Left lobe of liver (tissue), 2 donors: Measurements from ENCODE around the gene FMO5. TPM values are rescaled to one million over a fixed set of nuclear protein-coding genes. Genes with fewer than 3 reads are reported as not detected.
A peak's percentile ranks its signal among the peaks of the same experiment; 100 is the strongest.
"Not testable (repeated sequence)": the region's sequence is repeated elsewhere in the genome, so short reads cannot be mapped to it uniquely, and the experiment has no call there.

Experiments
- ATAC-seq: fragments of 200-7000 bp; cut with Tn5 transposase; one replicate; pipeline ENCODE4 v1.9.1; 2020; ENCODE audit warnings: mild to moderate bottlenecking, moderate library complexity
- DNase-seq: peaks from one replicate; pipeline ENCODE4 v3.0.0-alpha.2; 2020; ENCODE audit warnings: low spot score
- total RNA-seq: library from RNA; stranded (reverse); gene quantifications from one replicate; pipeline ENCODE4 v1.2.1, GENCODE V29; 2021
- donor health status: DM: no; HTN: no; CAD: no; lungs with moderate emphysema.
- donor health status: DM: no; HTN: yes; CAD: no.

The FMO5 gene
- total RNA-seq, 1 donor from 2014 or later, result 108 TPM

DNA sequence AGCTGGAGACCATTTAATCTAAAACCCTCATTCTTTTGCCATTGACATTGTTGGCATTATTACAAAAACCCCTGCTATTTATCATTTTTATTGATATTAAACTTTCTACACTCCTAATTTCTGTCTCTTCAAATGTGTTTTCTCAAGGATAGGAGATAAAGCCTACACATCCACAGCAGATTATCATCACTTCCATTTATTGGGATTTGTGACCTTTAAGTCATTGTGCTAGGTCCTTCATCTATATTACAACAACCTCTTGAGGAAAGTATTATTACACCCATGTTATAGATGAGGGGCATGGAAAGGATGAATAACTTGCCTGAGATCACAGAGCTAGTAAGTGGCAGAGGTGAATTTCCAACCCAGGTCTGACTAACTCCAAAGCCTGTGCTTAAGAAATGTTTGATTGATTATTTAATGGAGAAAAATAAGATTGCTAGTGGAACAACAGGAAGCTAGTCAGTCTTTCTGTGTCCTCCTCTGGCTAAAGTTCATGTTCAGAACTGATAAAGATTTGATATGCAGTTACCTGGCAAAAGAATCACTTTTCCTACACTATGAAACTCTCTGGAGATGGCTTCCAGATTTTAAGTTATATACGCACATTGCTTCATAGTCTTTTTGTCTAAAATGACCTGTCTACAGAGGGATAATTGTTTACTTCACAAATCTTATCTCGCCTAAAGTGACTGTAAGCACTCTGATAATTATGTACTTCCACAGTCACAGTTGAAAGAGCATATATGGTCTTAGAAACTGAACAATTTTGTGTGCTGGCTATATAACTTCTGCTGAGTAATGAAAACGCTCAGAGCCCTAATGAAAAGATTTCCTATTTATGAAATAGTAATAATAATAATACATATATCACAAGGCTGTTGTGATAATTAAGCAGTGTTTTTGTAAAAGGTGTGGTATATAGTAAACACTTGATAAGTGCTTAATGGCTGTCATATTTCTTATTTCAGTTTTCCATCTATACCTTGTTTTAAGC lies 15.0 kb downstream of the FMO5 start:
- DNase-seq (no peak), ATAC-seq (peak; percentile 48)

DNA sequence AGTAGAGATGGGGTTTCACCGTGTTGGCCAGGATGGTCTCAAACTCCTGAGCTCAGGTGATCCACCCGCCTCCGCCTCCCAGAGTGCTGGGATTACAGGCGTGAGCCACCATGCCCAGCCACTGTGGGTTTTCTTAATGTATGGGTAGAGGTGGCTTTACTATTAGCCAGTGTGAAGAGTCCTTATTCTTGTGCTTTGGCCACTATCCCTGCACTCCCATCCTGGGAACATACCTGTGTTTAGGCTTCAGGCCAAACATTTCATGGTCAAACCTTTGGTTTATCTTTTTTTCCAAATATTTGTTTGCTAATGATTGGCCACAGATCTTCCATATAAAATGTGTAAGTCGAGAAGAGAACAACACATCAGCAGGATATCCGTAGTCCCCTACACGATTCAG lies 16.5 kb downstream of the FMO5 start:
- ATAC-seq, result peak; percentile 28
- DNase-seq, result no peak

DNA sequence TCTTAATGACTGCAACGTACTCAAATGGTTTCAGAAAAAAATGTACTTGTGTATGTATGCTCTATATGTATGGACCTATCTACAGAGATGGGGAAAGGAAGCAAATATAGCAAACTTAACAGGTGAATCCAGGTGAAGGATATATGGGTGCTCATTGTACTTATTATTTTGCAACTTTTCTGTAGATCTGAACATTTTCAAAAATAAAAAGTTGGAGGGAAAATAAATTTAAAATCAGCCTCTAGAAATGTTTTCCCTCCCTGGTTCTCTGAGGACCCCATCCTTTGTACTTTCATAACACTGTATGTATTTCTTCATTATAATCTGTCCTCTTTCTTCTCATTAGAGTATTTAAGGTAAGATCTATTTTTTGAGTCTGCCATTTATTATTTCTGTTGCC lies 17.9 kb downstream of the FMO5 start:
- DNase-seq (no peak), ATAC-seq (no peak)

DNA sequence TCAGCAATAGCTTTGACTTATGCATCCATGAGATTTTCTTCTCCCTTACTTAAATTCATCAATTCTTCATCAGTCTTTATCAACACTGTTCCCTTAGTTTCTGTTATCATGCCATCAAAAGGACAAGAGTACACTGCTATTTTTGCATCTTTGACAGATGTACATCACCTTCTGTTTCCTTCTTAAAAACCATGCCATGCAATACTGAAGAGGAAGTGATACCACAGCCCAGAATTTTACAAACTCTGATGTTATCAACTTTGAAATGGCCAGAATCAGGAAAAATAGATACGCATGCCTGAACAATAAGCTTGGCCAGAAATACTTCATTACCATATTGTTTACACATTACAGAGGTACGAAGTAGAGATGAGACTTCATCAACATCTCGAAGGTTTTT lies 21.1 kb downstream of the FMO5 start:
- DNase-seq (no peak), ATAC-seq (no peak)

DNA sequence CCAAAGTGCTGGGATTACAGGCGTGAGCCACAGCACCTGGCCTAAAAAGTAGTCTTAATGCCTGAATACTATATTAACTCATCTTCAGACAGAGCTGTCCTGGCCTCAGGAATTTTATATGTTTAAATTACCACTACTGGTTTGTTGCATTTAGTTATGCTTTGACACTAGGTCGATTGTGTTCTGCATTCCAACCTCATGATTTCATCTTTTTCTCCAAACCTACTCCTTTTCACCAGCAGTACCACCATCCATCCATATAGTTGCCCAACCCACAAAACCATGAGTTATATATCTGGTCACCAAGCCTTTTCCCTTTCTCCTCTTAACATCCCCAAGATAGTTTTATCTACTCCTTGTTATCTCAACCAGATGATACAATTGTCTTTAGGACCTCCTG lies 22.6 kb downstream of the FMO5 start:
- DNase-seq (no peak), ATAC-seq (no peak)

DNA sequence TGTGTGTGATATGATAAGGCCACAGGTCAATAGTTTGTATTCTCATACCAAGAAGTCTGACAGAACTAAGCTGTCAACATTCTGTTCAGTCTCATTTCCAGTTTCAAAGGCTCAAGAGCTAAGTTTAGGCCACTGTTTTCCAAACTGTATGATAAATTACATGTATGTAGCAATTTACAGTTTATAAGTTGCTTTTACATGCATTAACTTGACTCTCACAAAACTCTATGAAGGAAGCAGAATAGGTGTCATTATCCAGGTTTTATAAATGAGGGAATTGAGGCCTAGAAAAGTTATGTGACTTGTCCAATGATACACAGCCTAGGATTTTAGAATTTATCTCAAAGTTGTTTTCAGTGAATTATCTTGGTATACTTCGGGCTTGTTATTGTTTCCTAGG lies 23.4 kb downstream of the FMO5 start:
- DNase-seq (no peak), ATAC-seq (no peak)

DNA sequence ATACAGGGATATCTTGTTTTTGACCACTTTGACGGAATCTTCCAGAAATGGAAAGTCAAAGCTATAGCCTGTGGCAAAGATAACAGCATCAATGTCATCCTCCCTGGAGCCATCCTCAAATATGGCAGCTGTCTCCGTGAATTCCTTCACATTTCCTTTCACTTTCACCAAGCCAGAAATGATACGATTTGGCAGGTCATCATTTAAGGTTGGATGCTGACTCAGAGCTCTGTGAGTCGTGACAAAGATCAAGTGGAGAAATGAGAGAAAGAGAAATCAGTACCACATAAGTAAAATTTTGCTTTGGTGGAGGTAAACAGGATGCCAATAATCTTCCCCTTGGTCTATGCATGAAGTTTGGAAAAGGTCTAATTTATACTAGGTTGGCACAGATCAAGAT lies 23.9 kb downstream of the FMO5 start:
- DNase-seq, result no peak
- peak; percentile 30 for ATAC-seq

DNA sequence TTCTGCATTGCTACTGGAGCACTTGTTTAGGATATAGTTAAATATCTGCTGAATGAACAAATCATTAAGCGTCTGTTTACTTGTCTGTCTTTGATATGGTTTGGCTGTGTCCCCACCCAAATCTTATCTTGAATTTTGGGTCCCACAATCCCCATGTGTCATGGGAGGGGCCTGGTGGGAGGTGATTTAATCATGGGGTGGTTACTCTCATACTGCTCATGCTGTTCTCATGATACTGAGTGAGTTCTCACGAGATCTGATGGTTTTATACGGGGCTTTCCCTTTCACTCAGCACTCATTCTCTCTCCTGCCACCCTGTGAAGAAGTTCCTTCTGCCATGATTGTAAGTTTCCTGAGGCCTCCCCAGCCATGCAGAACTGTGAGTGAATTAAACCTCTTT lies 27.8 kb downstream of the FMO5 start:
- DNase-seq, ATAC-seq: not testable (repeated sequence)

DNA sequence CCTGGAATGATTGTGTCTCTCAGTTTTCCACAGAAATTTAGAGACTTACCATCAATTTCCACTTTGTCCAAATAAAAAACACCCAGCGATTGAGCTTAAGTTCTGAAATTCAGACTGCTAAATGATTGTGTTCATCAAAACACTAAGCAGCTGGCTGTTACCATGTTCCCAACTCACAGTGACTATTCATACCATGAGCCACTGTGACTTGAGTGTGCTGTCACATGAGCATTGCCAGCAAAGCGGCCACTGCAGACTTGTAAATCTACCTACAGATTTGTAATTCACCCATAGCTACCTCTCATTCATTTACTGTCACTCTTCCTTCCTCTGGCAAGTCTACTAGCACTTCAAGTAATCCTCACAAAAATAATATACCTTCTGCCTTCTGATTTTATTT lies 35.6 kb downstream of the FMO5 start:
- ATAC-seq, result peak; percentile 26

DNA sequence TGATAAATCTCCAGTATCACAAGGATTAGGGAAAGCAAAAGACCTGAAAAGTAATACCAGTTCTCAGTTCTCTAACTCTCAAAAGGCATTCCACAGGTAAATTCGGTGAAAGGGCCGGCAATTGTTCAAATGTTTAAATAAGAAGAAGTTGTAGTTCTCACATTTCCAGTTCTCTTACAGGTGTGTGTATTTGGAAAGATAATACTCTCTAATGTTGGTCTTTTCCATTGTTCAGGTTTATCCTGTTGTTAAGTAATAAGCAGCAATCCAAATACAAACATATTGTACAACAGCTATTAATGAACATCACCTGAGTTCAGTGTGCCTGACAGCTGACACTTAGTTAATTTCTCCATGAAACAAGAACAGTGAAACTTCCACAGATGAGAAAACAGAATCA lies 39.7 kb downstream of the FMO5 start:
- DNase-seq (no peak), ATAC-seq (no peak)

More for the DNA sequence above, 35.6 kb downstream of the FMO5 start:
- no peak for DNase-seq

DNA sequence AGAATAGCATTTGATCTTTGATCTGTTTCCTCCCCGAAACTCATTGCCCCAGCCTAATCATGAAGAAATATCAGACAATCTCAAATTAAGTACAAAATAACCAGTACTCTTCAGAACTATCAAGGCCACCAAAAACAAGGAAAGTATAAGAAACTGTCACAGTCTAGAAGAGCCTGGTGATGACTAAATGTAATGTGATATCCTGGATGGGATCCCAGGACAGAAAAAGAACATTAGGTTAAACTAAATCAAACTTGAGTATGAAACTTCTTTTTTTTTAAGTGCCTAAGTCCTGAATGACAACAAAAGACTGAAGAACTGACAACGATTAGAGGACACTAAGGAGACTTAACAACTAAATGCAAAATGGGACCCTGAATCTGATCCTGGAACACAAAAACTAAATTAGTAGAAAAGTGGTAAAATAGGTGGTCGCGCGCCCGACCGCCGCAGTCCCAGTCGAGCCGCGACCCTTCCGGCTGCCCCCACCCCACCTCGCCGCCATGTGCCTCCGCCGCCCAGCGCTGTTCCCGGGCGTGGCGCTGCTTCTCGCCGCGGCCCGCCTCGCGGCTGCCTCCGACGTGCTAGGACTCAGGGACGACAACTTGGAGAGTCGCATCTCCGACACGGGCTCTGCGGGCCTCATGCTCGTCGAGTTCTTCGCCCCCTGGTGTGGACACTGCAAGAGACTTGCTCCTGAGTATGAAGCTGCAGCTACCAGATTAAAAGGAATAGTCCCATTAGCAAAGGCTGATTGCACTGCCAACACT lies 47.3 kb downstream of the FMO5 start:
- no peak for DNase-seq
- ATAC-seq, result peak; percentile 18

DNA sequence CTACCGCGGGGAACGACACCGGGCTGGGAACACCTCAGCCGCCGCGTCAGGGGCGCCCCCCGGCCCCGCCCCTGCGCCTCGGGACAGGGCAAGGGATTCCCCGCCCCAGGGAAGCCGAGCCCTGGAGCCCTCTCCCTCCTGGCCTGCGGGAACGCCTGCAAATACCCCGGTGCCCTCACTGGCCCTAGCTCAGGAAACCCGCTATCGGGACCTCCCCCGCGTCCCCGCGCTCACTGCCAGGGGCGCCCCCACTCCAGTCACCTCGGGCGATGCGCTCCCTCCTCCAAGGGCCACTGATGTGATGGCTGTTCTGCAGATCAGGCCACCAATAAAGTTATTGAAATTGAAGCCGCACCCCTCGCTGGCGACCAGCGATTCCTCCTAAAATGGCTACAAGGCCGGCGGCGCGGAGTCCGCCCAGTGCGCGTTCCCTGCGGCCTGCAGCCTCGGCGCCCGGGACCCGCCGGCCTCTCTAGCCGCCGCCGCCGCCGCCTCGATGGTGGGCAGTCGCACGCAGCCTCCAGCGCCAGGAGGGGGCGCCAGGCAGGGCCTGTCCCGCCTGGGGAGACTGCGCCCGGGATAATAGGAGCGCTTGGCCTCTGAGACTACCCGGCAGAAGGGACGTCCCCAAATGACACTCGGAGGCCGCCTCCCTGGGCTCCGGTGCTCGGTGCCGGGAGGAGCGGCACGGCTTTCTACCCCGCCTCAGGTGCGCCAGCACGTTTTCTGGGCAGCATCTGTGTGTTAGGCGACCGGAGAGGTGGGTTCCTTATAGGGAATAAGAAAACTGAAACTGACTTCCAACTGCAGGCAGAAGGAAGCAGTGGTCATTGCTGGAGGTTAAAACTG lies 52.7 kb downstream of the FMO5 start, which contains the start of gene PRKAB2:
Gene PRKAB2 (minus strand): TSS at position 303 of the 849 bp plus-strand sequence. CDS start 326 bp downstream, outside the sequence.
- ATAC-seq, result peak; percentile 89

DNA sequence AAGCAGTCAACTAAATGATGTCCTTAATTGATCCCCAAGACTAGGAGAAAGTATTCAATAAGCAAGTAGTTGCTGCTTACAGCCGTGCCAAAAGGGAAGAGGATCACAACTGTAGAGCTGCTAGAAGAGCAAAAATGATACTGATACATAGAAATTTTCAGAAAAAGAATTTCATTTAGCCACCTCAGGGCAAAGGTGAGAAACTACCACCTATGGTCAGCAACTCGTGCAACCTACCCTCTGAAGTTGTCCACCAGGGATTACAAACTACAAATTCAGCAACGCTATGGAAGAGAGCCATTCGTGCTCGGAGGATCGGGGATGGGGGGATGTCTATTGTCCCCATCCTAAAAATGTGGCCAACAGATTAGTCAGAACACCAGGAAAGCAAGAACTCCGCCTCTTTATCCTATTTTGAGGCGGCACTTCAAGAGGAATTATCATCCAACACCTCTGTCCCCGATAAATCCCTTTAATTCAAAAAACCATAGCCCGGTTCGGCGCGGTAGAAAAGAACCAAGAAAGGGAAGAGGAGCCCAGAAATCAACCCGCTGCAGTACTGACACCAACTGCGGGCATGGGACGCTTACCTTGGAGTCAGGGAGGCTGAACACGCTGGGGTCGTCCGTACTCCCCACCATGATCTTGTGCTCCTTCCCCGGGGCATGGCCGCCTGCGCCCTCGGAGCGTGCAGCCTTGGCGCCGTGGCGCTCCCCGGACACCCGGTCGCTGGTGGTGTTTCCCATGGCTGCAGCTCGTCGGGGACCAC lies 53.6 kb downstream of the FMO5 start:
- ATAC-seq (no peak), DNase-seq (no peak)

More for the DNA sequence above, 52.7 kb downstream of the FMO5 start, which contains the start of gene PRKAB2:
- DNase-seq, result peak; percentile 97

DNA sequence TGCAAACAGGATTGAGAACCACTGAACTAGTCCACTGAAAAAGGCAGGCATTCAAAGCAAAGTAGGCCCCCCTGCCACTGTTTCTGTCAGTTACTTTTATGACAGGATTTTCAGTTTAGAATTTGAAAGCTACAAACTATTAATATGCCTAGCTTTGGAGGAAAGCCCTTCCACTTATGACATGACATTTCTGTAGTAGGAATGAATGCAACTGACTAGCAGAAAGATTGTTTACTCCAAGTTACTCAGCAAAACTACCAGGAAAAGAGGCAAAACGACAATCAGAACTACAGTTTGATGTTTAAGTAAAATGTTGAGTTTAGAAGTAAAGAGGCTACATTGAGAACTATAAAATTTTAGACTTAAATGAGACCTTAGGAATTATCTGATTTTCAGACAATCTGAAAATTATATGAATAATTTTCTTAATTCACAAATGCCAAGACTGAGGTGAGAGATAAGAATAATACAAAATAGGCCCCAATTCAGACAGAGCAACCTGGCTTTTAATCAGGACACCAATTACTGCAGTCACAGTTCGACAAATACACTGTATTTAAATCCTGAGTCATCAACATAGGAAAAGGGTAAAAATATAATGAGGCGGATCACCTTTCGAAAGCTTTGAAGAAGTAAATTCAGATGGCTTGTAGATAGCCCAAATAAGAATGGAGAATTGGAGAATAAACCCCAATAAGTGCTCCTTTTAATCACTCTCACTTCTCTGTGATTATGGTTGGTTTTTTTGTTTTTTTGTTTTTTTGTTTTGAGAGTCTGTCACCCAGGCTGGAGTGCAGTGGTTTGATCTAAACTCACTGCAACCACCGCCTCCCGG lies 55.1 kb downstream of the FMO5 start:
- ATAC-seq (no peak), DNase-seq (no peak)

DNA sequence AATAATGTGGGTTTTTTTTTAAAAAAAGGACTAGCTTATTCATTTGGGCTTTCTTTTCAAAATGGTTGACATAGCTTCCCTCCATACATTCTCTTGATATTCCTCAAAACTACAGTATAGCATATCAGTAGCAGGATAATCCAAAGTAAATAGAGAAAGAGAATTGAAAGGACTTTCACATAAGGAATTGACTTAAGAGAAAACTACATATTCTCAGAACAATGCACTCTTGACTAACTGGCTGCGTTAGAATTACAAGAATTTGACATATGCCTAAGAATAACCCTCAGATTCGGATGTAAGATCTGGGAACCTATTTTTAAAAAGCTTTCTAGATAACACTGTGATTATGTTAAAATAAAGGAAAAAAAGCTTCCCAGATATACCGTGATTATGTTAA lies 56.0 kb downstream of the FMO5 start:
- ATAC-seq, result no peak
- DNase-seq, result no peak

DNA sequence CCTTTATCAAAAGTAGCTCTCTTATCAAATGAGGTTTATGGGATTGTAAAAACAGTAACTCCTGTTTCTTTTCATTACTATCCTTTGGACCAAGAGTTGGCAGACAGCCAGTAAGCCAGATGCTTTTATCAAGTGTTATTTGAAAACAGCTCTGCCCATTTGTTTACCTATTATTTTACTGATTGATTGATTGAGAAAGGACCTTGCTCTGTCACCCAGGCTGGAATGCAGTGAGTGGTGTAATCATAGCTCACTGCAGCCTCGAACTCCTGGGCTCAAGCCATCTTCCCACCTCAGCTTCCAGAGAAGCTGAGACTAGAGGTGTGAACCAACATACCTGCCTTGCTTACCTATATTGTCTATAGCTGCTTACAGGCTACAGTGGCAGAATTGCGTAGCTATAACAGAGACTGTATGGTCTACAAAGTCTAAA lies 56.5 kb downstream of the FMO5 start:
- ATAC-seq (peak; percentile 1), DNase-seq (peak; percentile 78)

DNA sequence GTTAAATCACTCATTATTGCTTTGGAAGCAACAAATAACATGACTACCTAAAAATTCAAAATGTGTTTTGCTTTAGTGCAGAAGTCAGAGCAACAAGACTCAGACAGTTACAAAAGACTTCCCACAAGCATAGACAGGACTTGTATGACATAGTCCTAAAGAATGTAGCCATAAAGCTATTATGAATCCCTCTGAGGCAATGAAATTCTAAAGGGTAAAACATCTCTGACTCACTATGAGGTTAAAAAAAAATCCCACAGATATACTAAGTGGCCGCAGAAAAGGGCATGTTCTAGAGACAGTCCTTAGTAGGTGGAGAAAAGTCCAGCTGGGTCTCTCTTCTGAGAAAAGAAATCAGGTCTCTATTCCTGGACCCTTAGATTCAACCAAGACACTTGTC lies 57.8 kb downstream of the FMO5 start:
- ATAC-seq, result no peak

DNA sequence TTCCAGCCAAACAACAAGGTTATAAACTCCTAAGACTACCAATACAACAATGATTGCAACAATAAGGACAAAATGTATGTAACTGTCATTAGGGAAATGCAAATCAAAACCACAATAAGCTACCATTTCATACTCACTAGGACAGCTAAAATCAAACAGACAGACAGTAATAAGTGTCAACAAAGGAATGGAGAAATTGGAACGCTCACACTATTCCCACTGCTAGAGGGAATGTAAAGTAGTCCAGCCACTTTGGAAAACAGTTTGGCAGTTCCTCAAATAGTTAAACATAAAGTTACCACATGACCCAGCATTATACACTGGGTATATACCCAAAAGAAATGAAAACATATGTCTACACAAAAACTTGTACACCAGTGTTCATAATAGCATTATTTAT lies 62.1 kb downstream of the FMO5 start:
- no peak for DNase-seq

More for the DNA sequence above, 57.8 kb downstream of the FMO5 start:
- no peak for DNase-seq

DNA sequence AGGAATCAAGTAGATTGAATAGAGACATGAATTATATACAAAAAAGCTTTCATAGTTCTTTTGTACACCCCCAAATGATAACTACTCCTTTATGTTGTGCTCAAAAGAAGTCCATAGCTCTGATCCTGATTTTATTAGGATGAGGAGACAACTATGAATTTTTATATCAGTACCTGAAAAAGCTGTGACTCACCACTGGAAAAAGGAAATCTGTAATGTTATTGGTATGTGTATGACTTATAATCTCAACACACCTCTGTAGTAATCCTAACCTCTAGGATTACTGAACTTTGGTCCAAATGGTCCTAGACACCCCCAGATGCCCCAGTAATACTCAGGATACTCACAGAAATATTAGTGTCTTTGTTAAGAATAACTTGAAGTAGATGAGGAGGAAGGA lies 63.0 kb downstream of the FMO5 start:
- ATAC-seq (no peak), DNase-seq (no peak)

More for the DNA sequence above, 62.1 kb downstream of the FMO5 start:
- no peak for ATAC-seq
